Left lung (tissue), 10 donors: ENCODE data around the gene EPHX1. TPM values are rescaled to one million over a fixed set of nuclear protein-coding genes. Genes with fewer than 3 reads are reported as not detected.

Experiments
- ATAC-seq: fragments of 200-7000 bp; cut with Tn5 transposase; one replicate; pipeline ENCODE4 v1.9.1; 2020; ENCODE audit warnings: moderate library complexity
- DNase-seq, 4 donors: peaks; one replicate each; pipeline ENCODE4 v3.0.0-alpha.2; 2013 to 2020
- H3K27ac ChIP-seq, 2 donors: fragments of 200-600 bp; sonication (generic) in 1 of 2; one replicate each; pipeline versions ENCODE4 v1.5.0 to v1.8.0; 2020 to 2021
- H3K27me3 ChIP-seq, 2 donors: fragments of 200-600 bp; sonication (generic) in 1 of 2; one replicate each; pipeline versions ENCODE4 v1.5.0 to v1.8.0; 2020 to 2021
- H3K36me3 ChIP-seq, 2 donors: fragments of 200-600 bp; sonication (generic) in 1 of 2; one replicate each; pipeline versions ENCODE4 v1.5.0 to v1.8.0; 2020 to 2021
- H3K4me1 ChIP-seq, 2 donors: fragments of 200-600 bp; one replicate each; pipeline ENCODE4 v1.8.0; 2021
- H3K4me3 ChIP-seq, 2 donors: fragments of 200-600 bp; sonication (generic) in 1 of 2; one replicate each; pipeline versions ENCODE4 v1.5.0 to v1.8.0; 2020 to 2021; ENCODE audit warnings: mild to moderate bottlenecking in 1 of 2
- H3K9me3 ChIP-seq, 2 donors: fragments of 200-600 bp; sonication (generic) in 1 of 2; one replicate each; pipeline versions ENCODE4 v1.5.0 to v1.8.0; 2020 to 2021
- intact Hi-C, 2 donors: fragments of 100-400 bp; cut with DNase I; formaldehyde crosslinking; loops; one replicate each; pipeline versions ENCODE4 v1.11.2 to v1.14.2; 2022
- polyA plus RNA-seq, 6 donors: library from polyadenylated mRNA; unstranded; fragments of 120-200 nt; gene quantifications; one replicate each; pipeline ENCODE4 v1.2.1, GENCODE V29; 2013; ENCODE audit not compliant: insufficient read length in 6 of 6
- total RNA-seq, 2 donors: library from RNA; stranded (reverse); fragmentation: NEBNext Ultra II Directional; extraction: Animal tissue kit (Norgen Biotek cat#: 25700); gene quantifications; one replicate each; pipeline ENCODE4 v1.2.1, GENCODE V29; 2021
- TF ChIP-seq, protein P1 (sequence below), 2 donors: fragments of 200-600 bp; sonication (generic) in 1 of 2; IDR thresholded peaks; one replicate each; pipeline versions ENCODE4 v1.5.0 to v1.8.0; 2021; ENCODE audit warnings: antibody characterized with exemption in 2 of 2
- donor health status: DM: no; HTN: yes; CAD: no.
- donor health status: DM: no; HTN: no; CAD: no.

The EPHX1 gene
- total and polyA plus RNA-seq, 8 donors = 109 to 305 (median 119) TPM

DNA sequence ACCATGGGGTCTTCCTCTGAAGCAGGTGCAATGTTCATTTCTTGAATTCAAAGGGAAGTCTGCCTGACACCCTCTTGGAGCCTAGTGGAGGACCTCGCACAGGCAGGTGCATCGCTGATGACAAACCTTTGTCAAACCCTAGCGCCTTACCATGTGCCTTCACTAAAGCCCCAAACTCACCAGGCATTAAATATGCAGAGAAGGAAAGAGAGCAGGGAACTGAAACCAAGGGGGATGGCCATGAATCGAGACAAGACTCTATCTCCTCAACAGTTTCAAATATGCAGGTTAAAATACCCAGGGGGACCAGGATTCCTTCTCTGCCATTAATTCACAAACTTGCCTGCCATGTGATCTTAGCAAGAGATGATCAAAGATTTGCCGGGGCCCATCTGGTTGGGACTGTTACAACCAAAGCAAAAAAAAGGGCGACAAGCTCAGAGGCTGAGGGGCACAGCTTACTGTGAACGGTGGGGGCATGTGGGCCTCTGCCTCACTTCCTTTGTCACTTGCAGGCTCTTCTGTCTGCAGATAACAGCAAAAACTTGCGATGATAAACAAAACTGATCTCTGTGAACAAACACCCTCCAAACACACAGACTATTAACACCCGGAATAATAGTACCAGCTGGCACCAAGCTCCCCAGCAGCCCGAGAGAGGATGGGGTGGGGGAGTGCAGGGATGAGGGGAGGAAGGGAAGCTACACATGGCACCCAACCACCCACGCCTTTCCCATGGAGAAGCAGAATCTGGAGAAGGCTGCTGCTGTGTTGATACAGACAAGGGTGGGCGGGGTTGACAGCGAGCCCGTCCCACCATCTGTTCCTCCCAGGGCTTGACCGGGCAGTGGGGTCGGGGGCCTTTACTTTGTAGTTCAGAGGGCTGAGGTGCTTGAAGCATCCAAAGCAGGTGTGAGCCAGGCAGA lies 38.4 kb downstream of the EPHX1 start:
- Histone ChIP-seq H3K36me3 (peaks cover 0 to 96% of the 10 kb centered on the region in 2 donors), H3K27ac (no peak overlapping the region), H3K27me3 (no peaks in the 10 kb centered on the region), H3K9me3 (no peaks in the 10 kb centered on the region), H3K4me3 (no peak overlapping the region), H3K4me1 (peaks cover 0 to 24% of the 10 kb centered on the region in 2 donors)
- peak in 1 of 4 donors; percentile 27 for DNase-seq
- intact Hi-C loops = loop anchor here in 1 of 2 donors (10.0 kb wide), 1 partner anchor 373 kb away; no protein-coding TSS in a partner anchor
- TF ChIP-seq, protein P1, sequence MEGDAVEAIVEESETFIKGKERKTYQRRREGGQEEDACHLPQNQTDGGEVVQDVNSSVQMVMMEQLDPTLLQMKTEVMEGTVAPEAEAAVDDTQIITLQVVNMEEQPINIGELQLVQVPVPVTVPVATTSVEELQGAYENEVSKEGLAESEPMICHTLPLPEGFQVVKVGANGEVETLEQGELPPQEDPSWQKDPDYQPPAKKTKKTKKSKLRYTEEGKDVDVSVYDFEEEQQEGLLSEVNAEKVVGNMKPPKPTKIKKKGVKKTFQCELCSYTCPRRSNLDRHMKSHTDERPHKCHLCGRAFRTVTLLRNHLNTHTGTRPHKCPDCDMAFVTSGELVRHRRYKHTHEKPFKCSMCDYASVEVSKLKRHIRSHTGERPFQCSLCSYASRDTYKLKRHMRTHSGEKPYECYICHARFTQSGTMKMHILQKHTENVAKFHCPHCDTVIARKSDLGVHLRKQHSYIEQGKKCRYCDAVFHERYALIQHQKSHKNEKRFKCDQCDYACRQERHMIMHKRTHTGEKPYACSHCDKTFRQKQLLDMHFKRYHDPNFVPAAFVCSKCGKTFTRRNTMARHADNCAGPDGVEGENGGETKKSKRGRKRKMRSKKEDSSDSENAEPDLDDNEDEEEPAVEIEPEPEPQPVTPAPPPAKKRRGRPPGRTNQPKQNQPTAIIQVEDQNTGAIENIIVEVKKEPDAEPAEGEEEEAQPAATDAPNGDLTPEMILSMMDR (IDR thresholded peaks at IDR 0.05) = no peak
- no peak for ATAC-seq

DNA sequence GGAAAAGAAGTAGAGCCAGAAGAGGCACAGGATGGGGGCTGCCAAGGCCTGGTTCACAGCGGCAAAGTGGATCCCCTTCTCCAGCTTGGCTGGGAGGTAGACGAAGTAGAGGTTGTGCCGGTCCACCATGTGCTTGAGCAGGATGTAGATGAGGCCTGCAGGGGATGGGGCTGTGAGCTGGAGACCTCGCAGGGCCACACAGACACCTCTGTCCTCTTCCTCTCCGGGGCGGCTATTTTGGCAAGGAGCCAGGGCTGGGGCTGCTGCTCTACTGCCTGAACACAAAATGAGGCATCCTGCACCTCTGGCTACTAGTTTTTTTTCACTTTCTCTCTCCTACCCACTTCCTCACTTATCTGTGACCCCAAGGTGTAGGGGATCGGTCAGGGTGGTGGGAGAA lies 40.0 kb downstream of the EPHX1 start:
- no peak overlapping the region for H3K4me3 ChIP-seq
- peak in 1 of 4 donors; percentile 76 for DNase-seq
- no peak for ATAC-seq
- intact Hi-C loops = loop anchor here in 1 of 2 donors (10.0 kb wide), 1 partner anchor 375 kb away; no protein-coding TSS in a partner anchor
- H3K36me3 ChIP-seq = peaks cover 0 to 97% of the 10 kb centered on the region in 2 donors
- no peaks in the 10 kb centered on the region for H3K27me3 ChIP-seq
- H3K27ac ChIP-seq = no peak overlapping the region
- TF ChIP-seq, protein P1 (IDR thresholded peaks at IDR 0.05) = no peak
- H3K9me3 ChIP-seq = no peaks in the 10 kb centered on the region
- H3K4me1 ChIP-seq = peaks cover 0 to 28% of the 10 kb centered on the region in 2 donors

DNA sequence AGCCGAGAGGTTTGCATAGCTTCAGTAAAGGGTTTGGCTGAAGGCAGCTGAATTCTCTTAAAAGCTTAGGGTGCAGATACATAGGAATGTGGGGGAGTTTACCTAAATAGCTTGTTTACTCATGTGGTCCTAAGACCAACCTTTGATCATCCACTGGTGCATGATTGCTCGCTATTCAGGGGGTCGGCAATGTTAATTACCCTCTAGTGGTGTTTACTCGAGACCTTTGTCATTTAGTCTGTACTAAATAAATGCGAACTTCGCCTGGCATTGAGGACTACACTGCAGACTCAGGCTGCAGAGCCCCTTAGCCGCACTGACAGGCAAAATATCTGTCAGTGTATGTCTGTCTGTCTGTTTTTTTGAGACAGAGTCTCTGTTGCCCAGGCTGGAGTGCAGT lies 40.4 kb downstream of the EPHX1 start:
- no peaks in the 10 kb centered on the region for H3K27me3 ChIP-seq
- no peak overlapping the region for H3K4me3 ChIP-seq
- intact Hi-C loops = no loop called here
- no peaks in the 10 kb centered on the region for H3K9me3 ChIP-seq
- H3K36me3 ChIP-seq = peaks cover 0 to 99% of the 10 kb centered on the region in 2 donors
- ATAC-seq = no peak
- TF ChIP-seq, protein P1 (IDR thresholded peaks at IDR 0.05) = no peak
- peaks cover 2 to 29% of the 10 kb centered on the region in 2 donors for H3K4me1 ChIP-seq
- H3K27ac ChIP-seq = no peak overlapping the region
- DNase-seq = no peak

- intact Hi-C loops = no loop called here
- no peak for ATAC-seq
- peaks cover 4 to 33% of the 10 kb centered on the region in 2 donors for H3K4me1 ChIP-seq
- DNase-seq = peak in 2 of 4 donors; percentile 84 to 92
- no peaks in the 10 kb centered on the region for H3K27me3 ChIP-seq
- H3K4me3 ChIP-seq = no peak overlapping the region
- H3K36me3 ChIP-seq = peaks cover 0 to 99% of the 10 kb centered on the region in 2 donors
- no peak overlapping the region for H3K27ac ChIP-seq
- H3K9me3 ChIP-seq = no peaks in the 10 kb centered on the region
- TF ChIP-seq, protein P1 (IDR thresholded peaks at IDR 0.05) = no peak
These were observed 41.9 kb downstream of the EPHX1 start for GRCh38 chr1:225851805-225852204.

DNA sequence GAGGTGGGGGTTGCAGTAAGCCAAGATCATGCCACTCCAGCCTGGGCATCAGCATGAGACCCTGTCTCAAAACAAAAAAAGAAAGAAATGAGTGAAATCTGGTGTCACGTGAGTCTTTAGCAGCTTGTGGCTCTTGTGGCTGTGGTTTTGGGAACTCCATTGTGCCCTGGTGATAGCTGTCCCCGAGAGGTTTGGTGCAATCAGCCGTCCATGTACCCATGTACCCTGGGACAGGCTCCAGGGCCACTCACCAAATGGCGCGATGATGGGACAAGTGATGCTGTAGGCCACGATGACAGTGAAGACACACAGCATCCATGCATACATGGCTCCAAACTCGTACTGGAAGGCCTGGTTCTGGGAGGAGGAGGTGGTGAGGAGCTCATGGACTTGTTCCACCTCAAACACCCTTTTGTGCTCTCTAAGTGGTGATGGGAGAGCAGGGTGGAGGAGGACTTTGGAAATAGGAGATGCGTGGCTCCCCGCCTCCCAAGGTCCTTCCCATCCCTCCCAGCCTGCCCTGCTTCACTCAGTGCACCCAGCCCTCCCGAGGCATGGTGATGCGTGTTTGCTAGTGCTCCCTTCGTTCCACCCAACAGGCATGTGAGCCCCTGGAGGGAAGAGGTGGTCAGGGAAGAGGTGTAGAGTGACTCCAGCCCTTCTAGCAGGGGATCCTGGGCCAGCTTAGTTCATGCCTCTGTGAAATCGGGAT lies 42.6 kb downstream of the EPHX1 start:
- peaks cover 0 to 96% of the 10 kb centered on the region in 2 donors for H3K36me3 ChIP-seq
- DNase-seq = peak in 1 of 4 donors; percentile 29
- H3K4me3 ChIP-seq = no peak overlapping the region
- H3K27ac ChIP-seq = no peak overlapping the region
- no peak for ATAC-seq
- no peaks in the 10 kb centered on the region for H3K27me3 ChIP-seq
- no peaks in the 10 kb centered on the region for H3K9me3 ChIP-seq
- intact Hi-C loops = no loop called here
- TF ChIP-seq, protein P1 (IDR thresholded peaks at IDR 0.05) = no peak
- H3K4me1 ChIP-seq = peaks cover 4 to 35% of the 10 kb centered on the region in 2 donors
